ENCODE results near the gene KIRREL1. TPM values are rescaled to one million over a fixed set of nuclear protein-coding genes. Genes with fewer than 3 reads are reported as not detected.

The KIRREL1 gene
- total RNA-seq, 4 donors from 2014 or later = 34.1 to 102 (median 57.4) TPM

GRCh38 chr1:158059984-158060383, 66.5 kb downstream of the KIRREL1 start:
- no peak overlapping the region for H3K4me3 ChIP-seq
- no peaks in the 10 kb centered on the region for H3K27me3 ChIP-seq
- H3K4me1 ChIP-seq = peaks cover 0 to 7% of the 10 kb centered on the region in 2 donors
- H3K9me3 ChIP-seq = no peaks in the 10 kb centered on the region
- no peak for DNase-seq
- H3K27ac ChIP-seq = no peak overlapping the region
- intact Hi-C loops (cut with DNase I; ENCODE audit: low total_unique reads) = no loop called here
- H3K36me3 ChIP-seq = no peaks in the 10 kb centered on the region
- TF ChIP-seq POLR2A (IDR thresholded peaks at IDR 0.05) = no peak
- TF ChIP-seq, protein P1, sequence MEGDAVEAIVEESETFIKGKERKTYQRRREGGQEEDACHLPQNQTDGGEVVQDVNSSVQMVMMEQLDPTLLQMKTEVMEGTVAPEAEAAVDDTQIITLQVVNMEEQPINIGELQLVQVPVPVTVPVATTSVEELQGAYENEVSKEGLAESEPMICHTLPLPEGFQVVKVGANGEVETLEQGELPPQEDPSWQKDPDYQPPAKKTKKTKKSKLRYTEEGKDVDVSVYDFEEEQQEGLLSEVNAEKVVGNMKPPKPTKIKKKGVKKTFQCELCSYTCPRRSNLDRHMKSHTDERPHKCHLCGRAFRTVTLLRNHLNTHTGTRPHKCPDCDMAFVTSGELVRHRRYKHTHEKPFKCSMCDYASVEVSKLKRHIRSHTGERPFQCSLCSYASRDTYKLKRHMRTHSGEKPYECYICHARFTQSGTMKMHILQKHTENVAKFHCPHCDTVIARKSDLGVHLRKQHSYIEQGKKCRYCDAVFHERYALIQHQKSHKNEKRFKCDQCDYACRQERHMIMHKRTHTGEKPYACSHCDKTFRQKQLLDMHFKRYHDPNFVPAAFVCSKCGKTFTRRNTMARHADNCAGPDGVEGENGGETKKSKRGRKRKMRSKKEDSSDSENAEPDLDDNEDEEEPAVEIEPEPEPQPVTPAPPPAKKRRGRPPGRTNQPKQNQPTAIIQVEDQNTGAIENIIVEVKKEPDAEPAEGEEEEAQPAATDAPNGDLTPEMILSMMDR (IDR thresholded peaks at IDR 0.05) = no peak

DNA sequence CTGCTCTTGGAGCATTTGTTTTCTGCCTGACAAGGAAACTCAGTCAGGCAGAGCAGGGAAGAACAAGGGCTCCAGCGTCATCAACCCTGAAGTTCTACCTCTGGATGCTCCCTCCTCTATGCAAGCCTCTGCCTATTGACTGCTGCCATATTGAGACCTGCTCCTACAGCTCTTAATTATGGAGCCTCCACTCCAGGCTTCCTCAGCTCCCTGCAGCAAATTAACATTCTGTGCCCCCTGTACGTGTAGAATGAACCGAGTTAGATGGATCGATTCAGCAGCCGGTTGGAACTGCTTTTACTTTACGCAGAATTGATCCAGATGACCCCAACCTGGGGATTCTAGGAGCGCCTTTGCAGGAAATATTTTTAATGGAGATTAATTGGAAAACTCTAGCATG, 68.7 kb downstream of the KIRREL1 start:
- DNase-seq = no peak
- H3K27me3 ChIP-seq = no peaks in the 10 kb centered on the region
- no peak overlapping the region for H3K27ac ChIP-seq
- intact Hi-C loops (cut with DNase I; ENCODE audit: low total_unique reads) = no loop called here
- no peak overlapping the region for H3K4me3 ChIP-seq
- TF ChIP-seq, protein P1 (IDR thresholded peaks at IDR 0.05) = no peak
- TF ChIP-seq POLR2A (IDR thresholded peaks at IDR 0.05) = no peak
- H3K36me3 ChIP-seq = no peaks in the 10 kb centered on the region
- H3K4me1 ChIP-seq = peaks cover 0 to 7% of the 10 kb centered on the region in 2 donors
- H3K9me3 ChIP-seq = no peaks in the 10 kb centered on the region

GRCh38 chr1:158067662-158068061, 74.2 kb downstream of the KIRREL1 start:
- no peak for DNase-seq
- TF ChIP-seq, protein P1 (IDR thresholded peaks at IDR 0.05) = no peak
- TF ChIP-seq POLR2A (IDR thresholded peaks at IDR 0.05) = no peak
- H3K27ac ChIP-seq = peak overlapping the region in 1 of 2 donors; percentile 13
- no peak overlapping the region for H3K4me3 ChIP-seq
- peaks cover 6 to 13% of the 10 kb centered on the region in 2 donors for H3K4me1 ChIP-seq
- H3K36me3 ChIP-seq = no peaks in the 10 kb centered on the region
- intact Hi-C loops (cut with DNase I; ENCODE audit: low total_unique reads) = no loop called here
- H3K9me3 ChIP-seq = no peaks in the 10 kb centered on the region
- H3K27me3 ChIP-seq = no peaks in the 10 kb centered on the region

GRCh38 chr1:158068918-158069317, 75.5 kb downstream of the KIRREL1 start:
- Histone ChIP-seq H3K4me3 (no peak overlapping the region), H3K27ac (peak overlapping the region in 1 of 2 donors; percentile 13), H3K27me3 (no peaks in the 10 kb centered on the region), H3K4me1 (peaks cover 6 to 13% of the 10 kb centered on the region in 2 donors), H3K36me3 (no peaks in the 10 kb centered on the region), H3K9me3 (no peaks in the 10 kb centered on the region)
- intact Hi-C loops (cut with DNase I; ENCODE audit: low total_unique reads) = no loop called here
- no peak for DNase-seq
- TF ChIP-seq POLR2A (IDR thresholded peaks at IDR 0.05) = no peak
- TF ChIP-seq, protein P1 (IDR thresholded peaks at IDR 0.05) = no peak

- no peaks in the 10 kb centered on the region for H3K36me3 ChIP-seq
- peak overlapping the region; percentile 14 to 36 for H3K27ac ChIP-seq
- H3K9me3 ChIP-seq = no peaks in the 10 kb centered on the region
- H3K27me3 ChIP-seq = no peaks in the 10 kb centered on the region
- H3K4me3 ChIP-seq = no peak overlapping the region
- H3K4me1 ChIP-seq = peaks cover 6 to 13% of the 10 kb centered on the region in 2 donors
- intact Hi-C loops (cut with DNase I; ENCODE audit: low total_unique reads) = no loop called here
- no peak for DNase-seq
- no peak for TF ChIP-seq POLR2A (IDR thresholded peaks at IDR 0.05)
- TF ChIP-seq, protein P1 (IDR thresholded peaks at IDR 0.05) = no peak
These were observed 77.7 kb downstream of the KIRREL1 start for GRCh38 chr1:158071138-158071537.
